Nephron (organoid): ENCODE results near the gene BRAP.
A peak's percentile ranks its signal among the peaks of the same experiment; 100 is the strongest.
"Not testable (repeated sequence)": the region's sequence is repeated elsewhere in the genome, so short reads cannot be mapped to it uniquely, and the experiment has no call there.

ENCODE experiments used
- H3K27ac Mint-ChIP-seq, 3 experiments: 2 replicates each; pipeline ENCODE4 v1.8.0; 2020; ENCODE audit warnings: mixed read lengths in 3 of 3, mild to moderate bottlenecking in 2 of 3, moderate library complexity in 1 of 3
- H3K27me3 Mint-ChIP-seq: 2 replicates; pipeline ENCODE4 v1.8.0; 2021; ENCODE audit warnings: low read depth, mild to moderate bottlenecking, moderate library complexity, mixed read lengths
- H3K36me3 Mint-ChIP-seq: 2 replicates; pipeline ENCODE4 v1.8.0; 2020; ENCODE audit warnings: low read depth, mixed read lengths
- H3K4me1 Mint-ChIP-seq: 2 replicates; pipeline ENCODE4 v1.8.0; 2020; ENCODE audit warnings: mixed read lengths
- H3K4me3 Mint-ChIP-seq, 3 experiments: 2 replicates each; pipeline ENCODE4 v1.8.0; 2020; ENCODE audit warnings: mild to moderate bottlenecking in 3 of 3, mixed read lengths in 3 of 3, moderate library complexity in 2 of 3
- H3K9me3 Mint-ChIP-seq: 2 replicates; pipeline ENCODE4 v1.8.0; 2020; ENCODE audit warnings: mixed read lengths
- TF ChIP-seq, protein P1 (sequence below), 3 experiments: fragments of 200-600 bp; sonication (generic); IDR thresholded peaks; one replicate each; pipeline ENCODE4 v1.5.0; 2021; ENCODE audit warnings: antibody characterized with exemption in 3 of 3; ENCODE audit not compliant: unreplicated experiment in 3 of 3

BRAP gene

DNA sequence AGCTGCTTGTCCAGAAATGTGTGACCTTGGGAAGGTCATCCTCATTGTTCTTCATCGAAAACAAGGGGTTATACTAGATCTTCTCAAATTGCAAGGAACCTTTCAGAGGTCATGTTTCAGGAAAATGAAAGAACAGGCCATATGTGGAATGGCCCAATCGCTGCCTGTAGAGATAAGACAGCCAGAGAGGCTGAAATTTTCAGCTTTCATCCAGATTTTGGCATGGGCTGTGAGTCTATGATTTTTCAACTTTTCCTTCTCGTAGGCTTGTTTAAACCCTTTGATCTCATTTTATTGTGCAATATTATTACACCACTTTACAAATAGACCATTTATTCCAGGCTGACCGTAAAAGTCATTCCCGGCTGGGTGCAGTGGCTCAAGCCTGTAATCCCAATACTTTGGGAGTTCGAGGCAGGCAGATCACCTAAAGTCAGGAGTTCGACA, 69.6 kb downstream of the BRAP start:
- H3K9me3 Mint-ChIP-seq: no peaks in the 10 kb centered on the region
- TF ChIP-seq, protein P1, sequence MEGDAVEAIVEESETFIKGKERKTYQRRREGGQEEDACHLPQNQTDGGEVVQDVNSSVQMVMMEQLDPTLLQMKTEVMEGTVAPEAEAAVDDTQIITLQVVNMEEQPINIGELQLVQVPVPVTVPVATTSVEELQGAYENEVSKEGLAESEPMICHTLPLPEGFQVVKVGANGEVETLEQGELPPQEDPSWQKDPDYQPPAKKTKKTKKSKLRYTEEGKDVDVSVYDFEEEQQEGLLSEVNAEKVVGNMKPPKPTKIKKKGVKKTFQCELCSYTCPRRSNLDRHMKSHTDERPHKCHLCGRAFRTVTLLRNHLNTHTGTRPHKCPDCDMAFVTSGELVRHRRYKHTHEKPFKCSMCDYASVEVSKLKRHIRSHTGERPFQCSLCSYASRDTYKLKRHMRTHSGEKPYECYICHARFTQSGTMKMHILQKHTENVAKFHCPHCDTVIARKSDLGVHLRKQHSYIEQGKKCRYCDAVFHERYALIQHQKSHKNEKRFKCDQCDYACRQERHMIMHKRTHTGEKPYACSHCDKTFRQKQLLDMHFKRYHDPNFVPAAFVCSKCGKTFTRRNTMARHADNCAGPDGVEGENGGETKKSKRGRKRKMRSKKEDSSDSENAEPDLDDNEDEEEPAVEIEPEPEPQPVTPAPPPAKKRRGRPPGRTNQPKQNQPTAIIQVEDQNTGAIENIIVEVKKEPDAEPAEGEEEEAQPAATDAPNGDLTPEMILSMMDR (IDR thresholded peaks at IDR 0.05; ENCODE audit: unreplicated experiment in 3 of 3): no peak
- peak overlapping the region; percentile 17 to 78 (median 41) for H3K27ac Mint-ChIP-seq
- H3K4me3 Mint-ChIP-seq: no peak overlapping the region
- H3K36me3 Mint-ChIP-seq: no peaks in the 10 kb centered on the region
- H3K27me3 Mint-ChIP-seq: no peaks in the 10 kb centered on the region
- H3K4me1 Mint-ChIP-seq: no peaks in the 10 kb centered on the region

- Mint-ChIP-seq H3K36me3 (peaks cover 5% of the 10 kb centered on the region), H3K4me3 (no peak overlapping the region), H3K4me1 (peaks cover 6% of the 10 kb centered on the region), H3K27ac (peak overlapping the region in 2 of 3 experiments; percentile 34 to 37), H3K27me3 (no peaks in the 10 kb centered on the region), H3K9me3 (no peaks in the 10 kb centered on the region)
- TF ChIP-seq, protein P1 (IDR thresholded peaks at IDR 0.05; ENCODE audit: unreplicated experiment in 3 of 3): no peak
These were observed 78.5 kb downstream of the BRAP start for GRCh38 chr12:111607239-111607638.

DNA sequence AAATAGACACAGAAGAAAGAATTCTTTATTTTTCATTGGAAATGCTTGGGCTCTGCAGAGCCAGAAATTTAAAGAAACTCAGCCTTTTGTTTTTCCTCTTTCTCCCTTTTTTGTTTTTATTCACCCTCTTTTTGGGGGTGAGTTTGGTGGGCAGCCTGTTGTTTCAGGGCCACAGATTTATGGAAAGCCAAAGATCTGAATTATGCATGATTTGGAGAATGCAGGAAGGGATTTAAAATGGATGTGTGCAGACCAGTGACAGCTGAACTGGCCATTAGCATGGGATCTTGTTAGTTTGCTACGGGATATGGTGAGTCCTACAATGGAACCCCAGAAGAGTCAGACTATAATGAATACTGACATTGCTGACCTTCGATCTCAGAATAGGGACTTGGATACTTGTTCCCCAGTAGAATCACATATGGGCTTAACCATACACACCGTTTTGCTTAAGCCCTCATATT, 79.0 kb downstream of the BRAP start:
- Mint-ChIP-seq H3K36me3 (peaks cover 5% of the 10 kb centered on the region), H3K27me3 (no peaks in the 10 kb centered on the region), H3K27ac (peak overlapping the region in 2 of 3 experiments; percentile 34 to 53), H3K9me3 (no peaks in the 10 kb centered on the region), H3K4me3 (no peak overlapping the region), H3K4me1 (peaks cover 6% of the 10 kb centered on the region)
- TF ChIP-seq, protein P1 (IDR thresholded peaks at IDR 0.05; ENCODE audit: unreplicated experiment in 3 of 3): no peak

- TF ChIP-seq, protein P1 (IDR thresholded peaks at IDR 0.05; ENCODE audit: unreplicated experiment in 3 of 3): no peak
- Mint-ChIP-seq H3K27me3 (no peaks in the 10 kb centered on the region), H3K9me3 (no peaks in the 10 kb centered on the region), H3K36me3 (peaks cover 5% of the 10 kb centered on the region), H3K27ac (peak overlapping the region in 2 of 3 experiments; percentile 34 to 53), H3K4me1 (peaks cover 6% of the 10 kb centered on the region), H3K4me3 (no peak overlapping the region)
These were observed 79.6 kb downstream of the BRAP start for GRCh38 chr12:111605911-111606766.

GRCh38 chr12:111602857-111603256, 82.9 kb downstream of the BRAP start:
- not testable (repeated sequence) for H3K4me3 Mint-ChIP-seq, H3K27me3 Mint-ChIP-seq, H3K27ac Mint-ChIP-seq, H3K36me3 Mint-ChIP-seq, H3K9me3 Mint-ChIP-seq
- H3K4me1 Mint-ChIP-seq: peaks cover 12% of the 10 kb centered on the region

DNA sequence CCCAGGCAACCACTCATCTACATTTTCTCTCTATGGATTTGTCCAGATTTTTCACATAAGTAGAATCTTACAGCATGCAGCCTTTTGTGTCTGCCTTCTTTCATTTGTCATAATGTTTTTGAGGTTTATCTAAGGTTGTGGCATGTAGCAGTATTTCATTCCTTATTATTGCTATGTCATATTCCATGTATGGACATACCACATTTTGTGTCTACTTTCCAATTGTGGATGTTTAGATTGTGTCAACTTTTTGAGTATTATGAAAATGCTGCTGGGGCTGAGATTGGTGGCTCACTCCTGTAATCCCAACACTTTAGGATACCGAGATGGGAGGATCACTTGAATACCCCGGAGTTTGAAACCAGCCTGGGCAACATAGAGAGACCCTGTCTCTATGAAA, 83.4 kb downstream of the BRAP start:
- no peaks in the 10 kb centered on the region for H3K27me3 Mint-ChIP-seq
- peak overlapping the region in 2 of 3 experiments; percentile 43 to 63 for H3K4me3 Mint-ChIP-seq
- peak overlapping the region in 2 of 3 experiments; percentile 40 to 65 for H3K27ac Mint-ChIP-seq
- H3K9me3 Mint-ChIP-seq: no peaks in the 10 kb centered on the region
- peaks cover 12% of the 10 kb centered on the region for H3K4me1 Mint-ChIP-seq
- peaks cover 5% of the 10 kb centered on the region for H3K36me3 Mint-ChIP-seq
- TF ChIP-seq, protein P1 (IDR thresholded peaks at IDR 0.05; ENCODE audit: unreplicated experiment in 3 of 3): no peak

DNA sequence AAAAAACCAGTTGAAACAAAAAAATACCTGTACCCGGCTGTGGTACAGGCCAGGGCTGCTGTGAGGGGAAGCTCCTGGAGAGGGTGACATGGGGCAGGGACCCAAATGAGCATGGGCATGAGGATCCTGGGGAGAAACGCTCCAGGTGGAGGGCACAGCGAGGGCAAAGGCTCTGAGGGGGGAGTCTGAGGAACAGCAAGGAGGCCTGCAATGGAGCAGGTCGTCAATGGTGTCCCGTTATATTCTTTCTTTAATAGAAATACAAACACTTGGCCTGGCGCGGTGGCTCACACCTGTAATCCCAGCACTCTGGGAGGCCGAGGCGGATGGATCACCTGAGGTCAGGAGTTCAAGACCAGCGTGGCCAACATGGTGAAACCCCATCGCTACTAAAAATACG, 84.8 kb downstream of the BRAP start:
- peaks cover 14% of the 10 kb centered on the region for H3K4me1 Mint-ChIP-seq
- H3K4me3 Mint-ChIP-seq: peak overlapping the region in 1 of 3 experiments; percentile 31
- H3K27ac Mint-ChIP-seq: peak overlapping the region in 2 of 3 experiments; percentile 49 to 99
- H3K36me3 Mint-ChIP-seq, H3K27me3 Mint-ChIP-seq, H3K9me3 Mint-ChIP-seq: not testable (repeated sequence)
